GM12878 (cell line): Measurements from ENCODE around the gene FHOD3.

Experiments used
- CBFB ChIP-seq: IDR thresholded peaks from 2 replicates; pipeline ENCODE4 v1.6.1; 2016; ENCODE audit warnings: antibody characterized with exemption, low read depth
- CREB1 ChIP-seq: IDR thresholded peaks from 2 replicates; pipeline ENCODE4 v1.6.1; 2012; ENCODE audit warnings: low read depth, mild to moderate bottlenecking, inconsistent platforms

DNA sequence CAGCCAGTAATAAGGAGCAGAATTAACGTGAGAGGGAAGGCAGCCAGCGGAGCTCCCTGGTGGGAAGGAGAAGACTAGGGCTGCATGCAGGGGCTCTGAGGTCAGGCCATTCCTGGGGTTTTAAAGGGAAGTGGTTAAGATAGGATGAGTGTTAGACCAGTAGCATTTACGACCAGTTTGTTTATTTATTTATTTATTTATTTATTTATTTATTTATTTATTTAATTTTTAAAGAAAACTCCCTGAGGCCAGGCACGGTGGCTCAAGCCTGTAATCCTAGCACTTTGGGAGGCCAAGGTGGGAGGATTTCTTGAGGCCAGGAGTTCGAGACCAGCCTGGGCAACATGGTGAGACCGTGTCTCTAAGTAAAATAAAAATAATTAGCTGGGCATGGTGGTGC lies 152.8 kb downstream of the FHOD3 start:
- no peak for TF ChIP-seq CBFB
- TF ChIP-seq CREB1 = no peak
